Central memory CD8-positive, alpha-beta T cell (primary cell): ENCODE results near the gene POLR3B.

Experiments
- ATAC-seq: fragments of 150-1000 bp; cut with Tn5 transposase; replicated peaks from 2 replicates; pipeline ENCODE4 v1.10.0; 2022; ENCODE audit warnings: mild to moderate bottlenecking, moderate FRiP score, moderate number of reproducible peaks; ENCODE audit not compliant: poor library complexity, severe bottlenecking; ENCODE audit errors: extremely low read depth
- DNase-seq, 2 donors: peaks; one replicate each; pipeline ENCODE4 v3.0.0; 2021; ENCODE audit warnings: low spot score in 2 of 2
- H3K27ac Mint-ChIP-seq: one replicate; pipeline ENCODE4 v1.8.0; 2022; ENCODE audit warnings: low read depth, mild to moderate bottlenecking, moderate library complexity, mixed read lengths
- H3K27me3 Mint-ChIP-seq: one replicate; pipeline ENCODE4 v1.8.0; 2022; ENCODE audit warnings: mixed read lengths
- H3K36me3 Mint-ChIP-seq: one replicate; pipeline ENCODE4 v1.8.0; 2022; ENCODE audit warnings: mild to moderate bottlenecking, moderate library complexity, mixed read lengths; ENCODE audit not compliant: insufficient read depth
- H3K4me1 Mint-ChIP-seq: one replicate; pipeline ENCODE4 v1.8.0; 2022; ENCODE audit warnings: mixed read lengths
- H3K4me3 Mint-ChIP-seq: one replicate; pipeline ENCODE4 v1.8.0; 2022; ENCODE audit warnings: mild to moderate bottlenecking, moderate library complexity, mixed read lengths
- H3K9me3 Mint-ChIP-seq: one replicate; pipeline ENCODE4 v1.8.0; 2022; ENCODE audit warnings: mixed read lengths

Gene POLR3B

GRCh38 chr12:106327309-106327869 is 30.2 kb upstream of the POLR3B start:
- Mint-ChIP-seq H3K9me3 (no peaks in the 10 kb centered on the region), H3K27me3 (no peaks in the 10 kb centered on the region)

DNA sequence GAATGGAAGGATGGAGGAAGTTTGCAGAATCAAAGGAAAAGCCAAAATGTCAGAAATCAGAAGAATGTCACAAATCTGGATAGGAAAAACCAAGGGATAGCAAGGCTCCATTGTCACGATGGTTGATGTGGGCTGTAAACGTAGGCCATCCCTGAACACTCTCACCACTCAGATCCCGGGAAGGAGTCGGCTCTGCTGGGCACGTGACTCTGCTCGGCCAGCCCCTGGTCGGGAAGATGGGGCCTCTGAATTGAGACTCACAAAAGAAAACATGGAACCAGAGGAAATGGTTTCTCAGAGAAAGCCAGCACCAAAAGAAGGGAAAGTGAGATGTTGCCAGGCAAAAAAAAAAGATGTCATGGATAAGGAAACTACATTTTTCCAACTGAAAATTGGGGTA is 28.8 kb upstream of the POLR3B start:
- Mint-ChIP-seq H3K36me3 (peaks cover 45% of the 10 kb centered on the region), H3K27ac (no peak overlapping the region), H3K9me3 (no peaks in the 10 kb centered on the region), H3K27me3 (no peaks in the 10 kb centered on the region), H3K4me3 (no peak overlapping the region), H3K4me1 (peaks cover 22% of the 10 kb centered on the region)
- ATAC-seq (no peak), DNase-seq (no peak)

More at GRCh38 chr12:106327309-106327869, 30.2 kb upstream of the POLR3B start:
- Mint-ChIP-seq H3K36me3 (peaks cover 55% of the 10 kb centered on the region), H3K27ac (no peak overlapping the region), H3K4me3 (no peak overlapping the region), H3K4me1 (peaks cover 20% of the 10 kb centered on the region)
- no peak for ATAC-seq
- no peak for DNase-seq

DNA sequence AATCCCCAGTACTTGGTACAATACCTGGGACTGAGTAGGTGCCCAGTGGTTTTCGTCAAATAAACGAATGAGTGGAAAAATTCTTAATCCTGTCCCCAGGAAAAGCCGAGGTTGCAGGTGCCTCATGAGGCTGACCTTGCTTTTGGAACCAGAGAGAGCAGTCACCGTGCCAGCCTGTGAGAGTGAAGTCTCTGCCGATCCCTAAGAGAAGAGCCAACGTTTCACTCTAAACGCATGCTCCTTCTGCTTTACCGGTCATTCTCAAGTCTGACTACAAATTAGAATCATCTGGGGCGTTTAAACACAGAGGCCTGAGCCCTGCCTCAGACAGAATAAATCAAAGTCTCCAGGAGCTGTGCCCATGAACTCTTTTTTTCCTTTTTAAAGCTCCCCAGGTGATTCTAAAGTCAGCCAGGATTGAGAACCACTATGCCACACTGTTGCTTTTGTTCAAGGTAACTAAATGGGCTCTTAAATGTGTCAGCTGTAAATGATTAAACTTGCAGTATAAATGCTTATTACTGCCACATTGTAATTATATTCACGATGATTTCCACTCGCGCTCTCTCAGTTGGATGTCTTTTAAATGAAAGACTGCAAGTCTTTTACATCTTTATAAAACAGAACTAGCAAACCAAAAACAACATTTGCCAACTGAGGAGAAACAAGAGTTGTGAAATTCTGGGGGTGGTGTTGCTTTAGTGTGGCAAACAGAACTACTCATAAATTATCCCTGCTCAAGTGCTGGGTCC is 28.1 kb upstream of the POLR3B start:
- ATAC-seq (no peak), DNase-seq (no peak)
- H3K36me3 Mint-ChIP-seq: peaks cover 38% of the 10 kb centered on the region
- H3K27me3 Mint-ChIP-seq: no peaks in the 10 kb centered on the region
- peaks cover 23% of the 10 kb centered on the region for H3K4me1 Mint-ChIP-seq
- no peaks in the 10 kb centered on the region for H3K9me3 Mint-ChIP-seq
- H3K4me3 Mint-ChIP-seq: no peak overlapping the region
- no peak overlapping the region for H3K27ac Mint-ChIP-seq

DNA sequence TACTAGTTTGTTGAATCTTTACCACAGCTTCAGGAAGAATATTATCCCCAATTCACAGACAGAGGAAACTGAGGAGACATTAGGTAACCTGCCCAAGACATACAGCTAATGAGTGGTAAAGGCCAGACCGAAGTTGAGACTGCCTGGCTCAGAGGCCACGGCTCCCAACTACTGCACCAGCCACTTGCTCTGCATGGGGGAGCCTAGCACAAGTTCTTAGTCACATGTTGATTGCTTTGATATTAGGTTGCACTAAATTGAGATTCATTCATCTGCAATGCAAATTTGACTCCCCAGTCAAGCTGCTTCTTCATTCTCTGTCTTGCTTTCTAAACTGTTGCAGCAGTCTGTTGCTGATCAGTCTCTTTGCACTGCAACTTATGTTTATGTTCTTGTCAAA is 25.9 kb upstream of the POLR3B start:
- no peak for DNase-seq
- H3K4me3 Mint-ChIP-seq: no peak overlapping the region
- peaks cover 30% of the 10 kb centered on the region for H3K4me1 Mint-ChIP-seq
- ATAC-seq: no peak
- no peaks in the 10 kb centered on the region for H3K27me3 Mint-ChIP-seq
- no peaks in the 10 kb centered on the region for H3K9me3 Mint-ChIP-seq
- peaks cover 39% of the 10 kb centered on the region for H3K36me3 Mint-ChIP-seq
- no peak overlapping the region for H3K27ac Mint-ChIP-seq

DNA sequence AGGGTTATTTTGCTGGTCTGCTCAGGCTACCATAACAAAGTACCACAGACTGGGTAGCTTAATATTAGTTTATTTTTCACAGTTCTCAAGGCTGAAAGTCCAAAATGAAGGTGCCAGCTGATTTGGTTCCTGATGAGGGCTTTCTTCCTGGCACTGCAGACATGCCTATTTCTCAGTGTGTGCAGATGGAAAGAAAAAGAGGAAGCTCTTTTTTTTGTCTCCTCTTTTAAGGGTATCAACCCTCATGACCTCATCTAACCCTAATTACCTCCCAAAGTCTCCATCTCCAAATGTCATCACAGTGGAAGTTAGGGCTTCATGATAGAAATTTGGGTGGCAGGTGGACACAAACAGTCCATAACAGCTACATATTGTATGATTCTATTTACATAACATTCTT is 25.0 kb upstream of the POLR3B start:
- peaks cover 36% of the 10 kb centered on the region for H3K36me3 Mint-ChIP-seq
- no peaks in the 10 kb centered on the region for H3K9me3 Mint-ChIP-seq
- no peaks in the 10 kb centered on the region for H3K27me3 Mint-ChIP-seq
- H3K4me1 Mint-ChIP-seq: peaks cover 30% of the 10 kb centered on the region
- H3K4me3 Mint-ChIP-seq: no peak overlapping the region
- H3K27ac Mint-ChIP-seq: no peak overlapping the region
- DNase-seq (no peak), ATAC-seq (no peak)

DNA sequence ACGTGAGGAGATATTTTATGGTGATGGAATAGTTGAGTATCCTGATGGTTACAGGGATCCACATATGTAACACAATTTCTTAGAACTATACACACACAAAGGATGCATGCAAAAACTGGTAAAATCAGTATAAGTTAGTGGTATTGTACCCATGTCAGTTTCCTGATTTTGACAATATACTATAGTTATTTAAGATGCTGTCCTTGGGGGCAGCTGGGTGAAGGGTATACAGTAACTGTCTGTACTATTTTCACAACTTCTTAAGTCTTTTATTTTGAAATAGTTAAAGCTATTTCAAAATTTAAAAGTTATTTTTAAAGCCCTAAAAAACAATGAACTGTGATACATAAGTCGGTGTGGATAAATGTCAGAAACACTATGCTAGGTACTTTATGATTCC is 24.5 kb upstream of the POLR3B start:
- H3K9me3 Mint-ChIP-seq: no peaks in the 10 kb centered on the region
- DNase-seq: no peak
- H3K4me3 Mint-ChIP-seq: no peak overlapping the region
- no peak for ATAC-seq
- H3K27ac Mint-ChIP-seq: no peak overlapping the region
- H3K36me3 Mint-ChIP-seq: peaks cover 38% of the 10 kb centered on the region
- peaks cover 30% of the 10 kb centered on the region for H3K4me1 Mint-ChIP-seq
- H3K27me3 Mint-ChIP-seq: no peaks in the 10 kb centered on the region

- Mint-ChIP-seq H3K9me3 (no peaks in the 10 kb centered on the region), H3K27ac (no peak overlapping the region), H3K36me3 (peaks cover 35% of the 10 kb centered on the region), H3K4me3 (no peak overlapping the region), H3K27me3 (no peaks in the 10 kb centered on the region), H3K4me1 (peaks cover 26% of the 10 kb centered on the region)
- DNase-seq (no peak), ATAC-seq (no peak)
Measured at GRCh38 chr12:106333756-106334155, 23.8 kb upstream of the POLR3B start.

GRCh38 chr12:106341086-106341877 is 16.3 kb upstream of the POLR3B start:
- no peak overlapping the region for H3K27ac Mint-ChIP-seq
- DNase-seq (no peak), ATAC-seq (no peak)
- H3K4me1 Mint-ChIP-seq: peaks cover 16% of the 10 kb centered on the region
- no peaks in the 10 kb centered on the region for H3K27me3 Mint-ChIP-seq
- H3K36me3 Mint-ChIP-seq: peaks cover 36% of the 10 kb centered on the region
- H3K9me3 Mint-ChIP-seq: no peaks in the 10 kb centered on the region
- no peak overlapping the region for H3K4me3 Mint-ChIP-seq

- H3K4me3 Mint-ChIP-seq: no peak overlapping the region
- no peaks in the 10 kb centered on the region for H3K27me3 Mint-ChIP-seq
- ATAC-seq (no peak), DNase-seq (no peak)
- H3K36me3 Mint-ChIP-seq: peaks cover 38% of the 10 kb centered on the region
- peaks cover 16% of the 10 kb centered on the region for H3K4me1 Mint-ChIP-seq
- H3K9me3 Mint-ChIP-seq: no peaks in the 10 kb centered on the region
- no peak overlapping the region for H3K27ac Mint-ChIP-seq
Measured at GRCh38 chr12:106342397-106343213, 14.9 kb upstream of the POLR3B start.

DNA sequence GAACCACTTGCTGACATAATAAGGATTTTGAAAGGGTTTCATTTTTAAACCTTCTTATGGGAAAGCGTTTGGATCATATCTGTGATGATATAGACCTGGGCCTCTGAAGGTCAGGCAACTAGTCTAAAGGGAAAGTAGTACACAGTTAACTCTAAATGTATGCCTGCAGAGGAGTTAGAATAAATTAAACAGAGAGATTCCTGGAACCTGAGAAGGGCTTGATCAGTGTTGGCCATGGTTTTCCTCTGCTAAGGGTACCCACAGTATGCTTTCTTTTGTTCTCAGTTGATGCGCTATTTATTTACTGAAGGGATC is 14.4 kb upstream of the POLR3B start:
- Mint-ChIP-seq H3K4me3 (no peak overlapping the region), H3K27me3 (no peaks in the 10 kb centered on the region), H3K4me1 (peaks cover 16% of the 10 kb centered on the region), H3K36me3 (peaks cover 37% of the 10 kb centered on the region), H3K27ac (no peak overlapping the region), H3K9me3 (no peaks in the 10 kb centered on the region)
- DNase-seq: no peak
- no peak for ATAC-seq

DNA sequence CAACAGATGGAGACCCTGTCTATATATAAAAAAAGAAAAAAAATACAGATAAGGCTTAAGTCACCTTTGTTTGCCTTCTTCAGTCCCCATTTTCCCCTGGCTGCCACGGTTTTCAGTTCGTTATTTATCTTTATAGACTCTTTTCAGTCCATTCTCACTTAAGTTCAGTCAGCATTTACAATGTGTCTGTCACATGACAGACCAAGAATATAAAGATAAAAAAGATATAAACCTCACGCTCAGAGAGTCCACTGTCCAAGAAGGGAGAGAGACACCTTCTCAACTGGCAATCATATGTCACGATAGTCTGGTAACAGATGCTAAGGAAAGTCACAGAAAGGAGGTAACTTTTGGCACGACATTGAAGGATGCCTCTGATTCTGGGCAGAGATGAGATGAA is 13.4 kb upstream of the POLR3B start:
- H3K4me3 Mint-ChIP-seq: no peak overlapping the region

DNA sequence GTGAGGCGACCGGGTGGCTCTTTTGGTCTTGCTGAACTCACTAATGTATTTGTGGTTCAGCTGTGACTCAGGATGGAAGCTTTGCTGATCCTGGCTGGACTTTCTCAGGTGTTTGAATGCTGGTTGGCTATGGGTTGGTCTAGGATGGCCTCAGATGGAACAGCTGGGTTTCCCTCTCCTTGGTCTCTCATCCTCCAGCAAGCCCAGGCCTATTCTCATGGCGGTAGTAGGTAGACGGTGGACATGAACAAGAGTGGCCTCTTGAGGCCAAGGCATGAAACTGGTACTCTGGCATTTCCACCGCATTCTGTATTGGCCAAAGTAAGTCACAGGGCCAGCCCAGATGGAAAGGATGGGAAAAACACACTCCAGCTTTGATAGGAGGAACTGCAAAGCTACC is 11.8 kb upstream of the POLR3B start:
- no peak for DNase-seq
- no peak overlapping the region for H3K27ac Mint-ChIP-seq
- H3K36me3 Mint-ChIP-seq: peaks cover 31% of the 10 kb centered on the region
- no peak overlapping the region for H3K4me3 Mint-ChIP-seq
- H3K27me3 Mint-ChIP-seq: no peaks in the 10 kb centered on the region
- no peak for ATAC-seq
- H3K4me1 Mint-ChIP-seq: peaks cover 5% of the 10 kb centered on the region
- H3K9me3 Mint-ChIP-seq: no peaks in the 10 kb centered on the region

More for the DNA sequence above, 13.4 kb upstream of the POLR3B start:
- Mint-ChIP-seq H3K27me3 (no peaks in the 10 kb centered on the region), H3K27ac (no peak overlapping the region), H3K4me1 (peaks cover 16% of the 10 kb centered on the region), H3K36me3 (peaks cover 38% of the 10 kb centered on the region), H3K9me3 (no peaks in the 10 kb centered on the region)
- no peak for ATAC-seq
- no peak for DNase-seq
